ENCODE results near the gene MAPK8IP1.

MAPK8IP1 gene

GRCh38 chr11:45922425-45923082 lies 37.1 kb downstream of the MAPK8IP1 start, which contains the start of gene LARGE2 (continued):
- TF ChIP-seq, protein P1, sequence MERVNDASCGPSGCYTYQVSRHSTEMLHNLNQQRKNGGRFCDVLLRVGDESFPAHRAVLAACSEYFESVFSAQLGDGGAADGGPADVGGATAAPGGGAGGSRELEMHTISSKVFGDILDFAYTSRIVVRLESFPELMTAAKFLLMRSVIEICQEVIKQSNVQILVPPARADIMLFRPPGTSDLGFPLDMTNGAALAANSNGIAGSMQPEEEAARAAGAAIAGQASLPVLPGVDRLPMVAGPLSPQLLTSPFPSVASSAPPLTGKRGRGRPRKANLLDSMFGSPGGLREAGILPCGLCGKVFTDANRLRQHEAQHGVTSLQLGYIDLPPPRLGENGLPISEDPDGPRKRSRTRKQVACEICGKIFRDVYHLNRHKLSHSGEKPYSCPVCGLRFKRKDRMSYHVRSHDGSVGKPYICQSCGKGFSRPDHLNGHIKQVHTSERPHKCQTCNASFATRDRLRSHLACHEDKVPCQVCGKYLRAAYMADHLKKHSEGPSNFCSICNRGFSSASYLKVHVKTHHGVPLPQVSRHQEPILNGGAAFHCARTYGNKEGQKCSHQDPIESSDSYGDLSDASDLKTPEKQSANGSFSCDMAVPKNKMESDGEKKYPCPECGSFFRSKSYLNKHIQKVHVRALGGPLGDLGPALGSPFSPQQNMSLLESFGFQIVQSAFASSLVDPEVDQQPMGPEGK (CRISPR knock-in tag; IDR thresholded peaks at IDR 0.05; ENCODE audit: borderline replicate concordance) = no peak
- TF ChIP-seq RARB (CRISPR knock-in tag; IDR thresholded peaks at IDR 0.05) (no peak), ZNF565 (CRISPR knock-in tag; conservative IDR thresholded peaks at IDR 0.05; ENCODE audit: low read depth) (no peak), ZNF8 (CRISPR knock-in tag; IDR thresholded peaks at IDR 0.05) (no peak), CSDC2 (CRISPR knock-in tag; IDR thresholded peaks at IDR 0.05) (no peak), CSRNP3 (CRISPR knock-in tag; IDR thresholded peaks at IDR 0.05) (no peak), TCF4 (CRISPR knock-in tag; IDR thresholded peaks at IDR 0.05; ENCODE audit: borderline replicate concordance) (no peak)

DNA sequence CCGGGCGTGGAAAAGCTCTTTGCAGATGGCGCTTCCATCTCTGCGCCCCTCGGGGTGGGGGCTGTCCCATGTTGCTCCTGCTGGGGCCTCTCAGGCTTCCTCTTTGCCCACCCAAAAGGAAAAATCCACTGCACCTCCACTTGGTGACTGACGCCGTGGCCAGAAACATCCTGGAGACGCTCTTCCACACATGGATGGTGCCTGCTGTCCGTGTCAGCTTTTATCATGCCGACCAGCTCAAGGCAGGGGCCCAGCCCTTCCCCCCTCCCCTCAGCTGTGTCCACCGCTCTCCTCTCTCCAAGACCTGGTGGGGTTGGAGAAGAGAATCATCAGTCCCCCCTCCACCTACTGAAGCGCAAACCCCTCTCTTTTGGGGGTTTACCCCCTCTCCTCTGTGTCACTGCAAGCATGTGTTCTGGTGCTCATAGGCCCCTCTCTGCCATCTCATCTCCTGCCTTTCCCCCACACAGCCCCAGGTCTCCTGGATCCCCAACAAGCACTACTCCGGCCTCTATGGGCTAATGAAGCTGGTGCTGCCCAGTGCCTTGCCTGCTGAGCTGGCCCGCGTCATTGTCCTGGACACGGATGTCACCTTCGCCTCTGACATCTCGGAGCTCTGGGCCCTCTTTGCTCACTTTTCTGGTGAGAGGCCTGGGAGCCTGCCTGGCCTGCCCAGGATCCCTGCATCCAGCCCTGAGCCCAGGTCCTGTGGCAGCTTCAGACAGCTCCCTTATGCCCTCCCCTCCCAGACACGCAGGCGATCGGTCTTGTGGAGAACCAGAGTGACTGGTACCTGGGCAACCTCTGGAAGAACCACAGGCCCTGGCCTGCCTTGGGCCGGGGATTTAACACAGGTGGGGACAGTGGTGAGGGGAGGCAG lies 38.8 kb downstream of the MAPK8IP1 start:
- no peak for ATAC-seq
- TF ChIP-seq ARNTL (CRISPR knock-in tag; IDR thresholded peaks at IDR 0.05; ENCODE audit: borderline replicate concordance, low read depth) (no peak), POU6F1 (CRISPR knock-in tag; IDR thresholded peaks at IDR 0.05; ENCODE audit: borderline replicate concordance, low read depth) (no peak), ZNF565 (CRISPR knock-in tag; conservative IDR thresholded peaks at IDR 0.05; ENCODE audit: low read depth) (no peak), ZNF8 (CRISPR knock-in tag; IDR thresholded peaks at IDR 0.05) (no peak), CSDC2 (CRISPR knock-in tag; IDR thresholded peaks at IDR 0.05) (no peak), ZC3H10 (CRISPR knock-in tag; IDR thresholded peaks at IDR 0.05) (no peak)
- TF ChIP-seq, protein P2, sequence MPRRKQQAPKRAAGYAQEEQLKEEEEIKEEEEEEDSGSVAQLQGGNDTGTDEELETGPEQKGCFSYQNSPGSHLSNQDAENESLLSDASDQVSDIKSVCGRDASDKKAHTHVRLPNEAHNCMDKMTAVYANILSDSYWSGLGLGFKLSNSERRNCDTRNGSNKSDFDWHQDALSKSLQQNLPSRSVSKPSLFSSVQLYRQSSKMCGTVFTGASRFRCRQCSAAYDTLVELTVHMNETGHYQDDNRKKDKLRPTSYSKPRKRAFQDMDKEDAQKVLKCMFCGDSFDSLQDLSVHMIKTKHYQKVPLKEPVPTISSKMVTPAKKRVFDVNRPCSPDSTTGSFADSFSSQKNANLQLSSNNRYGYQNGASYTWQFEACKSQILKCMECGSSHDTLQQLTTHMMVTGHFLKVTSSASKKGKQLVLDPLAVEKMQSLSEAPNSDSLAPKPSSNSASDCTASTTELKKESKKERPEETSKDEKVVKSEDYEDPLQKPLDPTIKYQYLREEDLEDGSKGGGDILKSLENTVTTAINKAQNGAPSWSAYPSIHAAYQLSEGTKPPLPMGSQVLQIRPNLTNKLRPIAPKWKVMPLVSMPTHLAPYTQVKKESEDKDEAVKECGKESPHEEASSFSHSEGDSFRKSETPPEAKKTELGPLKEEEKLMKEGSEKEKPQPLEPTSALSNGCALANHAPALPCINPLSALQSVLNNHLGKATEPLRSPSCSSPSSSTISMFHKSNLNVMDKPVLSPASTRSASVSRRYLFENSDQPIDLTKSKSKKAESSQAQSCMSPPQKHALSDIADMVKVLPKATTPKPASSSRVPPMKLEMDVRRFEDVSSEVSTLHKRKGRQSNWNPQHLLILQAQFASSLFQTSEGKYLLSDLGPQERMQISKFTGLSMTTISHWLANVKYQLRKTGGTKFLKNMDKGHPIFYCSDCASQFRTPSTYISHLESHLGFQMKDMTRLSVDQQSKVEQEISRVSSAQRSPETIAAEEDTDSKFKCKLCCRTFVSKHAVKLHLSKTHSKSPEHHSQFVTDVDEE (CRISPR knock-in tag; IDR thresholded peaks at IDR 0.05) = no peak

- no peak for ATAC-seq
Observed at GRCh38 chr11:45924927-45925326, 39.5 kb downstream of the MAPK8IP1 start.

DNA sequence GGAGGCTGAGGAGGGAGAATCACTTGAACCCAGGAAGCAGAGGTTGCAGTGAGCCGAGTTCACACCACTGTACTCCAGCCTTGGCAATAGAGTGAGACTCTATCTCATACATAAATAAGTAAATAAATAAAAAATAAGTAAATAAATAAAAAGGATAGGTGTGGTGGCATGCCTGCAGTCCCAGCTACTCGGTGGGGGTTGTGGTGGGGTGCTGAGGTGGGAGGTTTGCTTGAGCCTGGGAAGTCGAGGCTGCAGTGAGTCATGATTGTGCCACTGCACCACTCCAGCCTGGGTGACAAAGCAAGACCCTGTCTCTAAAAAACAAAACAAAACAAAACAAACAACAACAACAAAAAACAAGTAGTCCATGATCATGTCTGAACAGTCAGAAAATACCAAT lies 40.1 kb downstream of the MAPK8IP1 start:
- TF ChIP-seq POU6F1 (CRISPR knock-in tag; IDR thresholded peaks at IDR 0.05; ENCODE audit: borderline replicate concordance, low read depth) = no peak
- TF ChIP-seq ZFP3 (CRISPR knock-in tag; IDR thresholded peaks at IDR 0.05) = no peak
- no peak for TF ChIP-seq ISL1 (CRISPR knock-in tag; IDR thresholded peaks at IDR 0.05)
- no peak for TF ChIP-seq CREB5 (CRISPR knock-in tag; IDR thresholded peaks at IDR 0.05; ENCODE audit: low read depth)
- TF ChIP-seq ZC3H10 (CRISPR knock-in tag; IDR thresholded peaks at IDR 0.05) = no peak
- no peak for TF ChIP-seq TOX (CRISPR knock-in tag; IDR thresholded peaks at IDR 0.05; ENCODE audit: borderline replicate concordance)
- TF ChIP-seq TCF4 (CRISPR knock-in tag; IDR thresholded peaks at IDR 0.05; ENCODE audit: borderline replicate concordance) = no peak
- TF ChIP-seq, protein P1 (CRISPR knock-in tag; IDR thresholded peaks at IDR 0.05; ENCODE audit: borderline replicate concordance) = no peak
- no peak for TF ChIP-seq OSR1 (CRISPR knock-in tag; IDR thresholded peaks at IDR 0.05)
- no peak for TF ChIP-seq ESRRG (CRISPR knock-in tag; IDR thresholded peaks at IDR 0.05)
- TF ChIP-seq PPARA (CRISPR knock-in tag; IDR thresholded peaks at IDR 0.05; ENCODE audit: borderline replicate concordance) = no peak
- TF ChIP-seq RARB (CRISPR knock-in tag; IDR thresholded peaks at IDR 0.05) = no peak
- no peak for ATAC-seq

More at GRCh38 chr11:45924927-45925326, 39.5 kb downstream of the MAPK8IP1 start:
- no peak for TF ChIP-seq PPARA (CRISPR knock-in tag; IDR thresholded peaks at IDR 0.05; ENCODE audit: borderline replicate concordance)

Data from SK-N-SH treated with all-trans-retinoic acid at 6 μM for 48 hours (cell line).